T-cell (primary cell): ENCODE measurements around the gene ENO1. TPM values are rescaled to one million over a fixed set of nuclear protein-coding genes. Genes with fewer than 3 reads are reported as not detected.
"Not testable (repeated sequence)": the region's sequence is repeated elsewhere in the genome, so short reads cannot be mapped to it uniquely, and the experiment has no call there.

Source experiments
- ATAC-seq, 4 experiments: fragments of 200-7000 bp in 3 of 4; fragments of 150-1000 bp in 1 of 4; cut with Tn5 transposase; replicated peaks in 1 of 4; 1 replicate in 3 of 4; 2 replicates in 1 of 4; pipeline ENCODE4 v1.10.0; 2021; ENCODE audit warnings: moderate library complexity in 3 of 4, mild to moderate bottlenecking in 2 of 4, moderate number of reproducible peaks in 1 of 4
- CTCF ChIA-PET, 2 donors: fragments of 300-600 bp; sonication (Branson Sonifier 250); formaldehyde crosslinking; loops; one replicate each; lab custom pipeline; 2022; ENCODE audit warnings: antibody characterized with exemption in 2 of 2; lab: Charles Lee
- POLR2A ChIA-PET, 2 donors: fragments of 300-600 bp; sonication (Branson Sonifier 250); formaldehyde crosslinking; loops; one replicate each; lab custom pipeline; 2022; ENCODE audit warnings: antibody characterized with exemption in 2 of 2; lab: Charles Lee
- DNase-seq, 35 experiments: peaks; one replicate each; pipeline versions ENCODE4 v3.0.0 to v3.0.0-alpha.2; 2013 to 2023
- H3K27ac ChIP-seq: one replicate; pipeline ENCODE4 v1.5.1; 2013; ENCODE audit warnings: low read length
- H3K27me3 ChIP-seq, 2 experiments: replicated peaks in 1 of 2; 1 replicate in 1 of 2; 2 replicates in 1 of 2; pipeline versions ENCODE4 v1.6.1 to v1.7.0; 2013; ENCODE audit warnings: low read length in 1 of 2, mixed read lengths in 1 of 2; ENCODE audit not compliant: control insufficient read depth in 2 of 2, insufficient read depth in 2 of 2; ENCODE audit errors: extremely low read depth in 1 of 2
- H3K36me3 ChIP-seq, 2 donors: 1 replicate in 1 of 2; 2 replicates in 1 of 2; pipeline versions ENCODE4 v1.6.1 to v1.7.0; 2013; ENCODE audit warnings: low read length in 1 of 2; ENCODE audit not compliant: control insufficient read depth in 2 of 2, insufficient read depth in 1 of 2; ENCODE audit errors: extremely low read depth in 1 of 2
- H3K4me1 ChIP-seq, 2 experiments: 1 replicate in 1 of 2; 2 replicates in 1 of 2; pipeline versions ENCODE4 v1.6.1 to v1.7.0; 2013; ENCODE audit warnings: low read length in 2 of 2, mixed read lengths in 1 of 2; ENCODE audit not compliant: insufficient read depth in 2 of 2, control insufficient read depth in 1 of 2; ENCODE audit errors: extremely low read depth in 1 of 2
- H3K4me3 ChIP-seq, 2 donors: 1 replicate in 1 of 2; 2 replicates in 1 of 2; pipeline versions ENCODE4 v1.5.1 to v1.7.0; 2013; ENCODE audit warnings: mild to moderate bottlenecking in 2 of 2, low read length in 1 of 2, moderate library complexity in 1 of 2; ENCODE audit not compliant: control insufficient read depth in 1 of 2; ENCODE audit errors: extremely low read depth in 1 of 2
- H3K9me3 ChIP-seq: 2 replicates; pipeline ENCODE4 v1.7.0; 2013
- H3K27ac Mint-ChIP-seq, 2 donors: one replicate each; pipeline ENCODE4 v1.8.0; 2020 to 2021; ENCODE audit warnings: mild to moderate bottlenecking in 2 of 2, mixed read lengths in 2 of 2
- H3K27me3 Mint-ChIP-seq, 2 donors: one replicate each; pipeline ENCODE4 v1.8.0; 2021 to 2022; ENCODE audit warnings: mixed read lengths in 2 of 2
- H3K36me3 Mint-ChIP-seq: one replicate; pipeline ENCODE4 v1.8.0; 2021; ENCODE audit warnings: mixed read lengths
- H3K4me1 Mint-ChIP-seq, 3 donors: one replicate each; pipeline ENCODE4 v1.8.0; 2020 to 2022; ENCODE audit warnings: mixed read lengths in 3 of 3, mild to moderate bottlenecking in 1 of 3
- H3K4me3 Mint-ChIP-seq, 3 donors: one replicate each; pipeline ENCODE4 v1.8.0; 2020 to 2022; ENCODE audit warnings: mild to moderate bottlenecking in 3 of 3, mixed read lengths in 3 of 3, moderate library complexity in 3 of 3
- H3K9me3 Mint-ChIP-seq, 3 donors: one replicate each; pipeline ENCODE4 v1.8.0; 2020 to 2022; ENCODE audit warnings: mixed read lengths in 3 of 3
- WGBS: methylation state at CpG from one replicate; pipeline ENCODE4 v1.1.5; 2013; ENCODE audit warnings: missing lambda C conversion rate; ENCODE audit not compliant: insufficient coverage; 5-methylcytosine and 5-hydroxymethylcytosine counted together
- total RNA-seq, 35 experiments: library from RNA in 6 of 35; stranded (reverse) in 6 of 35; fragments of 120-200 nt in 1 of 35; gene quantifications; one replicate each; pipeline versions ENCODE4 v1.2.1 to v1.2.4 and lab custom pipeline; 2013 to 2026

Gene ENO1
- total RNA-seq, 5 donors from 2014 or later (not counting 1 experiment from before 2014, with no cell fraction given), result 308 to 625 (median 545) TPM

- Histone ChIP-seq H3K36me3 (no peaks in the 10 kb centered on the region), H3K4me1 (no peaks in the 10 kb centered on the region), H3K27me3 (peaks cover 0 to 8% of the 10 kb centered on the region in 2 experiments), H3K4me3 (no peak overlapping the region), H3K9me3 (no peaks in the 10 kb centered on the region), H3K27ac (no peak overlapping the region)
- POLR2A ChIA-PET, result no interaction called here
- no peak overlapping the region for H3K4me3 Mint-ChIP-seq
- H3K4me1 Mint-ChIP-seq, result no peaks in the 10 kb centered on the region
- H3K9me3 Mint-ChIP-seq, result no peaks in the 10 kb centered on the region
- no peak for ATAC-seq
- H3K36me3 Mint-ChIP-seq, result no peaks in the 10 kb centered on the region
- WGBS, result 89% methylated on average over 7 of the region's 18 CpGs
- H3K27ac Mint-ChIP-seq, result no peak overlapping the region
- CTCF ChIA-PET, result no interaction called here
- no peaks in the 10 kb centered on the region for H3K27me3 Mint-ChIP-seq
- DNase-seq, result no peak
Observed at GRCh38 chr1:8889925-8890785, 11.7 kb upstream of the ENO1 start.

- CTCF ChIA-PET, result no interaction called here
- ATAC-seq (no peak), DNase-seq (no peak)
- Histone ChIP-seq H3K9me3 (no peaks in the 10 kb centered on the region), H3K36me3 (no peaks in the 10 kb centered on the region), H3K27me3 (peaks cover 0 to 8% of the 10 kb centered on the region in 2 experiments), H3K4me3 (no peak overlapping the region), H3K4me1 (no peaks in the 10 kb centered on the region), H3K27ac (no peak overlapping the region)
- Mint-ChIP-seq H3K4me3 (no peak overlapping the region), H3K9me3 (no peaks in the 10 kb centered on the region), H3K27ac (no peak overlapping the region), H3K27me3 (no peaks in the 10 kb centered on the region), H3K4me1 (no peaks in the 10 kb centered on the region), H3K36me3 (no peaks in the 10 kb centered on the region)
- POLR2A ChIA-PET, result no interaction called here
- WGBS, result 94% methylated on average over 5 of the region's 11 CpGs
Observed at GRCh38 chr1:8889103-8889846, 10.8 kb upstream of the ENO1 start.

- no peak for DNase-seq
- Histone ChIP-seq H3K36me3 (no peaks in the 10 kb centered on the region), H3K4me3 (no peak overlapping the region), H3K27me3 (peaks cover 0 to 8% of the 10 kb centered on the region in 2 experiments), H3K27ac (no peak overlapping the region), H3K4me1 (no peaks in the 10 kb centered on the region), H3K9me3 (no peaks in the 10 kb centered on the region)
- WGBS, result no CpG with 5 or more reads among the region's 2 CpGs
- ChIA-PET POLR2A (interaction anchor here in 1 of 2 donors (0.6 kb wide), 1 partner anchor 10 kb away, joined by 5 read pairs; no protein-coding TSS in a partner anchor), CTCF (interaction anchor here in 1 of 2 donors (0.9 kb wide), 1 partner anchor 118 kb away, joined by 3 read pairs; no protein-coding TSS in a partner anchor)
- Mint-ChIP-seq H3K4me3 (no peak overlapping the region), H3K9me3 (no peaks in the 10 kb centered on the region), H3K27ac (no peak overlapping the region), H3K36me3 (no peaks in the 10 kb centered on the region), H3K27me3 (no peaks in the 10 kb centered on the region), H3K4me1 (no peaks in the 10 kb centered on the region)
- ATAC-seq, result no peak
Observed at GRCh38 chr1:8886589-8886988, 8.1 kb upstream of the ENO1 start.

- H3K4me1 Mint-ChIP-seq, ATAC-seq: not testable (repeated sequence)
Observed at GRCh38 chr1:8886031-8886524, 7.6 kb upstream of the ENO1 start.

GRCh38 chr1:8884105-8884504, 5.6 kb upstream of the ENO1 start:
- H3K9me3 ChIP-seq, H3K9me3 Mint-ChIP-seq, DNase-seq, H3K4me1 ChIP-seq, H3K4me3 Mint-ChIP-seq, POLR2A ChIA-PET, H3K27me3 ChIP-seq, H3K4me3 ChIP-seq, H3K36me3 ChIP-seq, H3K27ac ChIP-seq, CTCF ChIA-PET, H3K27me3 Mint-ChIP-seq, H3K36me3 Mint-ChIP-seq, H3K27ac Mint-ChIP-seq, ATAC-seq: not testable (repeated sequence)
- H3K4me1 Mint-ChIP-seq, result peaks cover 16 to 17% (median 17%) of the 10 kb centered on the region in 3 donors
- 94% methylated on average over 8 of the region's 13 CpGs for WGBS

More at GRCh38 chr1:8886031-8886524, 7.6 kb upstream of the ENO1 start:
- not testable (repeated sequence) for H3K27me3 ChIP-seq, H3K9me3 Mint-ChIP-seq, DNase-seq, H3K36me3 Mint-ChIP-seq, H3K4me3 Mint-ChIP-seq, H3K9me3 ChIP-seq, H3K27ac Mint-ChIP-seq, H3K4me3 ChIP-seq, H3K27me3 Mint-ChIP-seq, H3K36me3 ChIP-seq, H3K27ac ChIP-seq, H3K4me1 ChIP-seq
- CTCF ChIA-PET, result interaction anchor here in 1 of 2 donors (0.9 kb wide), 1 partner anchor 118 kb away, joined by 3 read pairs; no protein-coding TSS in a partner anchor
- POLR2A ChIA-PET, result interaction anchor here in 1 of 2 donors (0.6 kb wide), 1 partner anchor 9 kb away, joined by 5 read pairs; no protein-coding TSS in a partner anchor
- 100% methylated on average over 1 of the region's 9 CpGs for WGBS

- H3K9me3 ChIP-seq, result no peaks in the 10 kb centered on the region
- CTCF ChIA-PET, result no interaction called here
- peaks cover 5 to 14% of the 10 kb centered on the region in 2 experiments for H3K4me1 ChIP-seq
- H3K4me3 ChIP-seq, result no peak overlapping the region
- POLR2A ChIA-PET, result no interaction called here
- H3K27me3 ChIP-seq, result peaks cover 0 to 5% of the 10 kb centered on the region in 2 experiments
- Mint-ChIP-seq H3K4me1 (peaks cover 16 to 18% (median 17%) of the 10 kb centered on the region in 3 donors), H3K27ac (no peak overlapping the region), H3K27me3 (no peaks in the 10 kb centered on the region), H3K9me3 (no peaks in the 10 kb centered on the region), H3K4me3 (no peak overlapping the region), H3K36me3 (no peaks in the 10 kb centered on the region)
- H3K36me3 ChIP-seq, result no peaks in the 10 kb centered on the region
- no peak overlapping the region for H3K27ac ChIP-seq
- no peak for DNase-seq
- no peak for ATAC-seq
- 64% methylated on average over 1 of the region's 3 CpGs for WGBS
Observed at GRCh38 chr1:8883491-8883890, 5.0 kb upstream of the ENO1 start.
